HFF-Myc (cell line): Measurements from ENCODE around the gene VPS13C.

Source experiments
- DNase-seq: peaks from one replicate; pipeline ENCODE4 v3.0.0-alpha.2; 2011; ENCODE audit warnings: low read depth; ENCODE audit errors: extremely low read depth
- H3K4me3 ChIP-seq: replicated peaks from 2 replicates; pipeline ENCODE4 v1.5.1; 2011; ENCODE audit warnings: low read depth, mild to moderate bottlenecking, control low read depth, low read length
- TF ChIP-seq, protein P1 (sequence below): IDR thresholded peaks from 2 replicates; pipeline ENCODE4 v1.5.1; 2012; ENCODE audit warnings: mild to moderate bottlenecking, low read depth, low read length, control low read depth; ENCODE audit errors: missing control alignments

Gene VPS13C

DNA sequence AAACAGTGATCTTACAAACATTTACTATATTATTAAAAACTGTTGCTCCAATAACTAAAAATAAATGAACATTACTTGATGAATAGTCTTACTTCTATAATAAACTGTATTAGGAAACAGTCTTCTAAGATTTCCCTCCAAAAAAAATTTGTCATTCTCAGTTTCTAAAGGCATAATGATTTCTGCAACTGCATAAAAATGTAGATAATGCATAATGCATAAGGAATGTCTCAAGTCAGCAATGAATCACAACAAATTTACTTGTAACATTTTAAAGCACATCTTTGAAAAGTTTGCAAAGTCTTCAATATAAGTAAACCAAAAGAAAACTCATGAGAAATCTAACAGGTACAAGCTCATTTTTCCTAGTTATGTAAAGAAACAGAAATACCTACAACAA is 113.5 kb downstream of the VPS13C start:
- H3K4me3 ChIP-seq: no peak overlapping the region
- TF ChIP-seq, protein P1, sequence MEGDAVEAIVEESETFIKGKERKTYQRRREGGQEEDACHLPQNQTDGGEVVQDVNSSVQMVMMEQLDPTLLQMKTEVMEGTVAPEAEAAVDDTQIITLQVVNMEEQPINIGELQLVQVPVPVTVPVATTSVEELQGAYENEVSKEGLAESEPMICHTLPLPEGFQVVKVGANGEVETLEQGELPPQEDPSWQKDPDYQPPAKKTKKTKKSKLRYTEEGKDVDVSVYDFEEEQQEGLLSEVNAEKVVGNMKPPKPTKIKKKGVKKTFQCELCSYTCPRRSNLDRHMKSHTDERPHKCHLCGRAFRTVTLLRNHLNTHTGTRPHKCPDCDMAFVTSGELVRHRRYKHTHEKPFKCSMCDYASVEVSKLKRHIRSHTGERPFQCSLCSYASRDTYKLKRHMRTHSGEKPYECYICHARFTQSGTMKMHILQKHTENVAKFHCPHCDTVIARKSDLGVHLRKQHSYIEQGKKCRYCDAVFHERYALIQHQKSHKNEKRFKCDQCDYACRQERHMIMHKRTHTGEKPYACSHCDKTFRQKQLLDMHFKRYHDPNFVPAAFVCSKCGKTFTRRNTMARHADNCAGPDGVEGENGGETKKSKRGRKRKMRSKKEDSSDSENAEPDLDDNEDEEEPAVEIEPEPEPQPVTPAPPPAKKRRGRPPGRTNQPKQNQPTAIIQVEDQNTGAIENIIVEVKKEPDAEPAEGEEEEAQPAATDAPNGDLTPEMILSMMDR: no peak
- no peak for DNase-seq

DNA sequence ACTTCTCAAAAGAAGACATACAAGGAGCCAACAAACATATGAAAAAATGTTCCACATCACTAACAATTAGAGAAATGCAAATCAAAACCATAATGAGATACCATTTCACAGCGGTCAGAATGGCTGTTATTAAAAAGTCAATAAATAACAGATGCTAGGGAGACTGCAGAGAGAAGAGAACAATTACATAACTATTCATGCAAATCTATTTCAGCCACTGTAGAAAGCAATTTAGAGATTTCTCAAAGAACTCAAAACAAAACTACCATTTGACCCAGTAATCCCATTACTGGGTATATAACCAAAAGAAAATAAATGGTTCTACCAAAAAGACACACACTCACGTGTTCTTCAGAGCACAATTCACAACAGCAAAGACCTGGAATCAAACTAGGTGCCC is 116.3 kb downstream of the VPS13C start:
- no peak for DNase-seq
- no peak overlapping the region for H3K4me3 ChIP-seq
- TF ChIP-seq, protein P1: no peak

DNA sequence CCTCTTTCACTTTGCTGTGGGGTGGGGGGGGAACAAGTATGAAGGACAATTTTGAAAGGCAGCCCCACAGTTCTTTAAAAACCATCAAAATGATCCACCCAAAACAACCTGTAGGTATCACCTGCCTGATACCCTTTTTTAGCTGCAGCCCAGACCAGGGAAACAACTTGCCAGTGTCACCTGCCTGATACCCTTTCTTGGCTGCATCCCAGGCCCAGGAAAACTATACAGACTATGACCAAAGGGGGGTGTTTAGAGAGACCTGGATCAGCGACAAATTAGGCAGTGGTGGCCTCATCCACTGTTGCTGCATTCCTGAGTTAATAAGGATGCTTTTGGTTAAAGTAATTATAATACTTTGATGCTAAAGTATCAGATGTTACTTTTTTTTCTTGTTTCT is 122.0 kb downstream of the VPS13C start:
- TF ChIP-seq, protein P1: no peak
- H3K4me3 ChIP-seq: no peak overlapping the region
- no peak for DNase-seq

DNA sequence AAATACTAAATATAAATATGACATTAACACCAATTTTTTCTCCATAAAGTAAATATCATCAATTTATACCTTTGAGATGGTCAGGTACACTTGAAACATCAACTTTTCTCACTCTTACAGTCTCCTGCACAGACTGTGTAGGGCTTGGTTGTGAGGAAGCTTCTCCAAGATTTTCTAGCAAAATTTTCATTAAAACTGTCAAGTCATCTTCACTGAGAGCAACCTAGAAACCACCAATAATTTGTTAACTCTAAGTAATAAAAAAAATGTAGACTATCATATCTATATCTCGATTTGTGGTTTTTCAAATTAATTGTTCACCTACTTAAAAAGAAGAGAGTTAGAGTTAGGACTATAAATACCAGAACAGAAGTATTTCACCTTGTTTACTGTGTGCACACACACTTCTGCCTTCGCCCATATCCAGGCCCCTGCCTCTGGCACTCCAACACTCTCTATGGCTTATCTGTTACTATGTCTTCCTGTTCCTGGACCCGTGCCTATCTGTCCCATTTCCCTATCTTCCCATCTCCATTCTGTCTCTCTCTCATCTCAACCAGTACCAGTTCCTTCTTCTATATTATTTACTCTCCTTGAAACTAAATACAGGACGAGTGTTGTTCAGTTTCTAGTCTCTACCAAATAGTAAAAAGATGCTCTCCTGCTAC is 123.6 kb downstream of the VPS13C start:
- no peak overlapping the region for H3K4me3 ChIP-seq
- TF ChIP-seq, protein P1: no peak

DNA sequence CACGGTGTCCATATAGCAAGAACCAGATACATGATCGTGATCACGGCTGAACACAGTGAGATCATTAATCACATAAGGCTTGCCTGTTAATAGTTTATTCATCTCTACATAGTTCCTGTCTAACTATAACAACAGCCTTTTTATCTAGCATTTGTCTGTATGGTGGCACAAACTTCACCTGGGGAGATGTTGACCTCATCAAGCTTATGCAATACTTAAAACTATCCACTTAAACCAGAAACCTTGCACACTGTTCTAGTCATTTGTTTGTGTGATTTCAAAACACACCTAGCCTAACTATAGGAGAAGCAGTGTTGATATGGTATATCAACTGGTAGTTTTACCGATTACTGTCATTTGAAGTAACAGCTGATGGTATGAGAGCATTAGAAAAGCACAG is 124.8 kb downstream of the VPS13C start:
- no peak overlapping the region for H3K4me3 ChIP-seq
- TF ChIP-seq, protein P1: no peak
- DNase-seq: no peak

More for the DNA sequence above, 123.6 kb downstream of the VPS13C start:
- no peak for DNase-seq

DNA sequence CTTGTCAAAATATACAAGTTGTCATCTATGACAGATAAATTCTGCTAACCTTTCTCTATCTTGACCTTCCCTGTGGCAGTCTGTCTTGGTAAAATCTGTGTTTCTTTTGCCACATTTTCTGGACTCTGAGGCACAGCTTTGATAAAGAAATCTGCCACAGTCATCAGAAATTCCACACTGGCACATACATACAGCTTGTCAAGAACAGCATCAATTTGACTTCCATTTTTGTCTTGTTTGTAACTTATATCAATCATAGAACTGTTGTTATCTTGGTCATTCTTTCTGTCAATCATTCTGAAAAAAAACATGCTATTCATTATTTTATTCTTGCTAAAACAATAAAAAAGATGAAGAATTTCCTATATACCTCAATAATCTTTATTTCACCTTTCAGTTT is 130.8 kb downstream of the VPS13C start:
- H3K4me3 ChIP-seq: no peak overlapping the region
- no peak for DNase-seq
- TF ChIP-seq, protein P1: no peak

DNA sequence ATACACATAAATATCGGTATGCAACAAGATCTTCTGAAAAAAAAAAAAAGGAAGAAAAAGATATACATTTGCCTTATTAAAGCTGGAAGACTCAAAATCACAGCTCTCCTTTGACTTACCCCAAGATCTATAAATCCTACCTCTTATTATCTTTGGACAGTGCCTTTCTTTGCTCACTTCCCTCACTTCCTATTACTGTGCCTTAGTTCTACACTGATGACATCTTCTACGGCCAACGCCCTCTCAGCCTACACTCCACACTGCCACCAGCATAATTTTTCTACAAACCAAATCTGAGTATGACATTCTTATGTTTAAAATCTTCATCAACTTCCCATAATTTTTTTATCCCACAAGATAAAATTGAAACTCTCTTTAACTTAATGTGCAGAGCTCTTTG is 137.1 kb downstream of the VPS13C start:
- no peak for DNase-seq
- no peak overlapping the region for H3K4me3 ChIP-seq
- TF ChIP-seq, protein P1: no peak
